ENCODE measurements around the gene TMEM239. TPM values are rescaled to one million over a fixed set of nuclear protein-coding genes. Genes with fewer than 3 reads are reported as not detected.
"Not testable (repeated sequence)": the region's sequence is repeated elsewhere in the genome, so short reads cannot be mapped to it uniquely, and the experiment has no call there.

Gene TMEM239
- total RNA-seq, result not detected in 2 replicates

GRCh38 chr20:2816030-2816582, at the start of gene TMEM239:
Gene TMEM239 (plus strand): TSS chr20:2816364. CDS start chr20:2816555, 191 bp downstream.
- no peak for ATAC-seq (ENCODE audit: low read depth)

GRCh38 chr20:2767768-2768631, 48.2 kb upstream of the TMEM239 start:
- ATAC-seq (ENCODE audit: low read depth), result no peak
- Mint-ChIP-seq H3K9me3 (no peaks in the 10 kb centered on the region), H3K4me3 (no peak overlapping the region), H3K4me1 (no peaks in the 10 kb centered on the region), H3K27me3 (peaks cover 28% of the 10 kb centered on the region), H3K27ac (no peak overlapping the region), H3K36me3 (ENCODE audit: low read depth) (no peaks in the 10 kb centered on the region)
- TF ChIP-seq CTCF (IDR thresholded peaks at IDR 0.05), result no peak
- POLR2A ChIA-PET, result no interaction called here
- no peak for DNase-seq
- CTCF ChIA-PET, result no interaction called here
- intact Hi-C loops (cut with micrococcal nuclease), result no loop called here

More at GRCh38 chr20:2816030-2816582, at the start of gene TMEM239:
- Mint-ChIP-seq H3K27me3 (peaks cover 60% of the 10 kb centered on the region), H3K9me3 (peaks cover 8% of the 10 kb centered on the region), H3K36me3 (ENCODE audit: low read depth) (no peaks in the 10 kb centered on the region), H3K27ac (no peak within 1 kb of the TSS), H3K4me3 (no peak within 1 kb of the TSS), H3K4me1 (no peaks in the 10 kb centered on the region)
- CTCF ChIA-PET, result no interaction called here
- no peak for DNase-seq
- no peak for TF ChIP-seq CTCF (IDR thresholded peaks at IDR 0.05)
- POLR2A ChIA-PET, result no interaction called here
- intact Hi-C loops (cut with micrococcal nuclease), result no loop called here

- ChIA-PET POLR2A (no interaction called here), CTCF (no interaction called here)
- no peak for ATAC-seq (ENCODE audit: low read depth)
- no peak overlapping the region for H3K27ac Mint-ChIP-seq
- DNase-seq, result no peak
- no peak overlapping the region for H3K4me3 Mint-ChIP-seq
- H3K4me1 Mint-ChIP-seq, result no peaks in the 10 kb centered on the region
- intact Hi-C loops (cut with micrococcal nuclease), result no loop called here
- H3K36me3 Mint-ChIP-seq (ENCODE audit: low read depth), result no peaks in the 10 kb centered on the region
- no peak for TF ChIP-seq CTCF (IDR thresholded peaks at IDR 0.05)
- no peaks in the 10 kb centered on the region for H3K9me3 Mint-ChIP-seq
- peaks cover 28% of the 10 kb centered on the region for H3K27me3 Mint-ChIP-seq
Observed at GRCh38 chr20:2768632-2769015, 47.5 kb upstream of the TMEM239 start.

GRCh38 chr20:2770091-2770490, 46.1 kb upstream of the TMEM239 start:
- peaks cover 29% of the 10 kb centered on the region for H3K27me3 Mint-ChIP-seq
- H3K4me3 Mint-ChIP-seq; DNase-seq; H3K4me1 Mint-ChIP-seq; ATAC-seq (ENCODE audit: low read depth); H3K36me3 Mint-ChIP-seq (ENCODE audit: low read depth); POLR2A ChIA-PET; H3K27ac Mint-ChIP-seq; CTCF ChIA-PET; intact Hi-C loops (cut with micrococcal nuclease); H3K9me3 Mint-ChIP-seq: not testable (repeated sequence)

GRCh38 chr20:2771631-2772080, 44.5 kb upstream of the TMEM239 start:
- CTCF ChIA-PET, result no interaction called here
- H3K36me3 Mint-ChIP-seq (ENCODE audit: low read depth), result no peaks in the 10 kb centered on the region
- TF ChIP-seq CTCF (IDR thresholded peaks at IDR 0.05), result no peak
- H3K9me3 Mint-ChIP-seq, result no peaks in the 10 kb centered on the region
- intact Hi-C loops (cut with micrococcal nuclease), result no loop called here
- H3K4me3 Mint-ChIP-seq, result no peak overlapping the region
- POLR2A ChIA-PET, result no interaction called here
- H3K4me1 Mint-ChIP-seq, result no peaks in the 10 kb centered on the region
- no peak overlapping the region for H3K27ac Mint-ChIP-seq
- H3K27me3 Mint-ChIP-seq, result peaks cover 29% of the 10 kb centered on the region
- DNase-seq, result no peak
- ATAC-seq (ENCODE audit: low read depth), result no peak

All from activated B cell treated with CpG ODN at 0.5 μM for 24 hours (primary cell).